HL-60 (cell line): ENCODE data around the gene IL33.

Experiments
- CTCF ChIP-seq: IDR thresholded peaks from one replicate; pipeline ENCODE4 v1.5.1; 2011; ENCODE audit warnings: low read length, control low read depth, inconsistent platforms; ENCODE audit not compliant: insufficient read depth
- GABPA ChIP-seq: IDR thresholded peaks from 2 replicates; pipeline ENCODE4 v1.6.1; 2012; ENCODE audit warnings: low read depth
- POLR2AphosphoS5 ChIP-seq: IDR thresholded peaks from 2 replicates; pipeline ENCODE4 v1.6.1; 2012; ENCODE audit warnings: low read depth
- REST ChIP-seq: IDR thresholded peaks from 2 replicates; pipeline ENCODE4 v1.6.1; 2012; ENCODE audit warnings: low read depth; ENCODE audit not compliant: insufficient replicate concordance
- SPI1 ChIP-seq: IDR thresholded peaks from 2 replicates; pipeline ENCODE4 v1.6.1; 2012; ENCODE audit warnings: low read depth, mild to moderate bottlenecking, borderline replicate concordance

GRCh38 chr9:6229186-6229585, 13.6 kb downstream of the IL33 start:
- TF ChIP-seq CTCF = no peak
- no peak for TF ChIP-seq POLR2AphosphoS5
- no peak for TF ChIP-seq REST
- TF ChIP-seq GABPA = no peak
- TF ChIP-seq SPI1 = no peak
